Endothelial cell of hepatic sinusoid (primary cell): ENCODE data around the gene IFNE.
"Not testable (repeated sequence)": the region's sequence is repeated elsewhere in the genome, so short reads cannot be mapped to it uniquely, and the experiment has no call there.

Experiments used
- in situ Hi-C: cut with HindIII; loops from 2 replicates; pipeline ENCODE4 v1.10.0; 2017; ENCODE audit warnings: low sequenced_read_pairs

The IFNE gene

DNA sequence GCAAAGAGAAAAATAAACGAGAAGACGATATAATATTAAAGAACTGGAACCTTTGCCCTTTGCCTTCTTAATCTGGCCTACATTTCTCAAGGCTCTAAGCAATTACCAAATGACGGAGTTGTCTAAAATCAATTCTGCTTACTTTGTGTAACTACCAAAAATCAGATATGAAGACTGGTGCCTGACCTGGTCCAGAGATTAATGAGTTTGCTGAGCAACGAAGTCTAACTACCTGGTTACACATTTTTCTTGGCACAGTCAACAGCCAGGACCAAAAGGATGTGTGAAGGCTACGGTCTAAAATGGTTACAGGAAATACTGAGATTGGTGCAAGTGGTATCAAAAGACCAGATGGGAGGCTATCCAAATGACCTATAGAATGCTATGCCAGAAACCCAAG is 17.8 kb upstream of the IFNE start:
- in situ Hi-C loops, result no loop called here

DNA sequence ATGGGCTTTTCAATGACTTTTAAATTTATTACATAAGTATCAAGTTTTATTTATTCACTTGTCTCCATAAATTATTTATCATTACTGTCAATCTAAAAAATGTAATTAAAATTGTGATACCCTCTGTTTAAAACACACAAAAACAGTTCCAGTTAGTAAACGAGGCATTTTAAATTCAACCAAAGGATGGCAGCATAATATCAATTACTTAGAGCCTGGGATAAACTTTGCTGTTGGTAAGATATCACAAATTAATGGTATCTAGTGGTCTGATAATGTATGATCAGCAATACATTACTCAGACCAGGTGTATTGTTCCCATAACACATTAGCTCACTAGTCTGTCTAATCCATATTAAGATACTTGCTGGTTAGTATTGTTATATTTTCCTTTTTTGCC is 9.6 kb upstream of the IFNE start:
- in situ Hi-C loops, result no loop called here

DNA sequence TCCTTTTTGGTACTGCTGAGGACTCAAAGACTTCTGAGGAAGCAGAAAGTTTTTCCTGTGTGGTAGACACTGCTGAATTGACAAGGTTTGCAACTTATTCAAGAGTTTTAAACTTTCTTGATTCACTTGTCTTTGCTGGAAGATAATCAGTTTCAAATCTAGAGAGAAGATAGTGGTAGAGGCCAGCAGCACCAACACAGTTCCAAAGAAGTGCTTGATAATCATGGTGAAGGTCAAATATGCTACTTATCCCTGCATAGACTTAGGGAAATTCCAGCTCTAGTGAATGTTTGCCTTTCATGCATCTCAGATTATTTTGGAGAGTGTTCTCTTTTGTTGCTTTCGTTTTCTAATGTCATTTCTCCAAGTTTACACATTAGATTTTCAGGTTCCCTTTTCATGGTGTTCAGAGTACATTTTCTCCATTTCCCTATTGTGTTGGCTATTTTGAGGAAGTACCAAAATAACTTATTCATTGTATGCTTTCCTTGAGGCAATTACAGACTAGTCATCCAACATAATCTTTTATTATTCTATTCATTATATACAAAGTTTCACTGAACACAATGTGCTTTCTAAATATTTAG is 550 bp downstream of the IFNE start:
- in situ Hi-C loops, result no loop called here

DNA sequence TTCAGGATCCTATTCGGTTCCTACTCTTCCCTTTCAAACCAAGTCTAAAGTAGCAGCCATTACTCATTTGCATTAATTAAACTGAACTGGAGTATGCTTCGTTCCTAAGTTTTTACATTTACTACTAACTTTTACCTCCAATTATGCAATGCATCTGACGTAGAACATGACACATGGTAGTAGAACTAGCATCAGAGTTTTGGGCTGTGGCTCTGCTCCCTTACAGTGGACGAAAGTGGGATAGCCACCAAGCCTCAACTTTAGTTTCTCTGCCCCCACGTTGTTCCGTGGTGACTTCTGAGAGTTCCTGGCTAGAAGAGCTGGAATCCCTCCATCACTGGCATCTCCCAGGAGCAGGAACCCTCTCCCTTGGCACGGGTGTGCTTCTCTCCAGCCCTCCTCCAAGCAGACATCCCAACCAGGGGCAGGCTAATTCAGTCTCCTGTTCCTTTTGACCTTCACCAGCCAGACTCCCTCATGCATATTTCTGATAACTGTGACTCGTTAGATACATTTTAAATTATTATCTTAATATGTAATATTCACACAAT is 2.9 kb downstream of the IFNE start:
- in situ Hi-C loops, result no loop called here

DNA sequence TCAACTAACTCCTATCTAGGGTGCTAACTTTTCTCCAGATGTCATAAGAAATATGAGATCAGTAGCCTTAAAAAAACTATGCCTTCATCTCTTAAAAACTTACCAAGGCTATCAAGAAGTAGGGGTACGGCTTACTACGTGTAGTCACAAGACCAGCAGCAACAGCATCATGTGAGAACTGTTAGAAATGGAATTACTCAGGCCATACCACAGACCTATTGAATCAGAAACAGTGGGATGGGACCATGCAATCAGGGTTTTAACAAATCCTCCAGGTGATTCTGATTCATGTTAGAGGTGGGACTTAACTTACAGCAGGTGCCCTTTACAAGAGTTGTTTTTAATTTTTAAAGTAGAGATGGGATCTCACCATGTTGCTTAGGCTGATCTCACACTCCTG is 4.6 kb downstream of the IFNE start:
- in situ Hi-C loops, result no loop called here

DNA sequence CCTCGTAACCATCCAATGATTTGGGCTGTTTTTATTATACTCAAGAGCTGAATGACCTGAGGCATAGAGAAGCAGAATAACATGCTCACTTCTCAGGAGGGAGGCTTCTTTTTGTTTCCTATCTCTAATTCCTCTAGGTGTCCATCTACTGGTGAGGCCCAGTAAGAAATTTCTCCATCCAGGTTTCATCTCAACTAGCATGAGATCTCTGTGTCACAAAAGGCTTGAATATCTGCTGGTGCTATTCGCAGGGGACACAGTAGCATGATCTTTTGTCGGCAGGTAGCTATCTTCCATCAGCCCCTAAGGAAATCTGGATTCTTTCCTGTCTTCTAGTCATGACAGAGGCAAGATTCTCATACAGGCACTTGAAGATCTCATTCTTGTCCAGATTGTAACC is 8.9 kb downstream of the IFNE start:
- in situ Hi-C loops, result no loop called here

DNA sequence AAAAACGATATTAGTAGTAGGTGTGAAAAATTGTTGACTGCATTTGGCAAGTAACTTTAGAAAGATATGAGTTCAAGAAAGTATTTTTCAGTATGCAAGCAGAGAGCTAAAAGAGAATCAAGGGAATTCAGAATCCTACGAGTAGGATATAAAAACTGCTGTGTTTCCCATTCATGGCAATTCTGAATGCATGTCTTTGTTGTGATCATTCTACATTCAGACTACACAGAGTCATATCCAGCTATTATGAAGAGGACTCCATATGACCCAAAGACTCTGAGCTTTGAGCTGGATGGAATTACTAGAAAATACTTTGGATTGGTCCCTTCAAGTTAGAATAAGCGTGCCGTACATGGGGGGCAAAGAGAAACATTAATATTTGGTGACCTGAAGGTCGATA is 12.0 kb downstream of the IFNE start:
- in situ Hi-C loops, result no loop called here

DNA sequence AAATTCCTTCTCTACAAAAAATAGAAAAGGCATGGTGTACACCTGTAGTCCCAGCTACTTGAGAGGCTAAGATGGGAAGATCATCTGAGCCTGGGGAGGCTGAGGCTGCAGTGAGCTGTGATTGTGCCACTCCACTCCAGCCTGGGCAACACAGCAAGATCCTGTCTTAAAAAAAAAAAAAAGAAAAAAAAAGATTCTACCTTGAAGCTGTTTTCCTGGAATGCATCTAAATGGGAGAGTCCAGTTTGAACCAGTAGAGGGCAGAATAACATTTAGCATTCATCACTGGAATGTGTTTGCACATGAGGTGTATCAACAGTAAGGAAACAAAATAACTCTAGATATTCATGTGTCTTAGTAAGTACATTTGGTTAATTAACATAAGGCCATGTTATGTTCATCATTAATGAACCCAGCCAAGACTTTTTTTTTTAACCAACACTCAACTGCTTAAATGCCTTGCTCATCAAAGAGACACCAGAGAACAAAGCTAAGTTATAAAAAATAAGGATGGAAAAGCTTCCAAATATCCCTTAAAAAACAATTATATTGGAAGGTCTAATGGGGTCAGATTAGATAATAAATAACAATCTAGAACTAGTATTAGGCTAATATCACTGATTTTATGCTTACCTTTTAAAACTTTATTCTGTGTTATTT is 16.1 kb downstream of the IFNE start:
- in situ Hi-C loops, result loop anchor here (5.0 kb wide), 1 partner anchor 321 kb away; no protein-coding TSS in a partner anchor

DNA sequence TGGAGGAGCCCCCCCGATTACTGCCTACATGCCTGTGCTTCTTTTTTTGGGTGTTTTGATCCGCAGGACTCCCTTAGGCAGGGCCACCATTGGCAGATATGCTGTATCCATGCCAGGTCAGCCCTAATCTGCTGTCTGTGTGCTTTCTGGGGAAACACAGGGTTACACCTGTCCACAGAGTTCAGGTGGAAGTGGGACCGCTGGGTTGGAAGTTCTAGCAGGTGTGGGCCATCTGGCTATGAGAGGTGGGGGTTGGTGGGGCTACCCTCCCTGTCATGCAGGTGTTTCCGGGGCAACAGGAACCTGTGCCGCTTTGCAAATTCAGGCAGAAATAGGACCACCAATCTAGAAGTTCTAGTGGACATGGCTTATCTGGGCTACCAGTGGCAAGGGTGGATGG is 17.0 kb downstream of the IFNE start:
- in situ Hi-C loops, result loop anchor here (5.0 kb wide), 1 partner anchor 322 kb away; no protein-coding TSS in a partner anchor

DNA sequence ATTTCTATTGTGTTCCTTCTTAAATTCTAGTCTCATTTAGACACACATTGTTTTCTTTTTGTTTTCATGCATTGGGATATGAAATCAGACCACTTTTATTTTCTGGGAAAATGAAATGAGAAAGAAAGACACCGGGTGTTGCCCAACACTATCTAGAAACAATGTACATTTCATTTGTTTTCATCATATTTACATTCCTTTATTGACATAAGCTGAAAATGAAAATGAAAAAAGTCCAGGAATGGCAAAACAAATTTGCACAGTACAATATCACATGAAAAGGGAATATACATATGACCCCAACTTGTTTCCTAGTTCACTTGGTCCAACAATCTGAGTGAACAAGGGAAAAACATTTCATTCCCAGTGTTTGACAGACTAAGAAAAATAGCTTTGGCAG is 20.7 kb downstream of the IFNE start:
- in situ Hi-C loops, result no loop called here

DNA sequence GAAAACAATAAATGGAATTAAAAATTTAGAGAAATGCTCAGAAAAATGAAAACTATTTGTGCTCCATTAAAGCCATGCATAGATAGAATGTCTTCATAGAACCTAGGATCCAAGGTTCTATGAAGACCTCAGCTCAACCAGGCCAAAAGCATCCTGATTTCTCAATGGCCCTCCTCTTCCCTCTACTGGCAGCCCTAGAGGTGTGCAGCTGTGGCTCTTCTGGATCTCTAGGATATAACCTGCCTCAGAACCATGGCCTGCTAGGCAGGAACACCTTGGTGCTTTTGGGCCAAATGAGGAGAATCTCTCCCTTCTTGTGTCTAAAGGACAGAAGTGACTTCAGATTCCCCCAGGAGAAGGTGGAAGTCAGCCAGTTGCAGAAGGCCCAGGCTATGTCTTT is 26.8 kb downstream of the IFNE start:
- in situ Hi-C loops, result no loop called here

DNA sequence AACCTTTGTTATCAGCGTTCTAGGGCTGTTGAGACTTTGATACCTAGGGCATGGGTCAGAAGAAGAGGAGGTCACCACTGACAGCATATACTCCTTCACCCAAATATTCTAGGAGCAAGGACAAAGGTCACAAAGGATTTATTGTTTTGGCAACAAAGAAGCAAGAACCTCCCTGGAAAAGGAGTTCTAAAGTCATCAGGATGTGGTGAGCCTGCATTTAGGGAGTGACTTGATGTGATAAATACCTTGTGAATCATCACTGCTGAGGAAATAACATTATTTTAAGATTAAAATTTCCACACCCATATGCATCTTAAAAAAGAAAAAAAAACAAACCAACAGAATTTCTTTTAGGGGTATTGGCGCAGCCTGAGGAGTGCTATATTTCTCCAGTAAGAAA is 28.0 kb downstream of the IFNE start:
- in situ Hi-C loops, result no loop called here

DNA sequence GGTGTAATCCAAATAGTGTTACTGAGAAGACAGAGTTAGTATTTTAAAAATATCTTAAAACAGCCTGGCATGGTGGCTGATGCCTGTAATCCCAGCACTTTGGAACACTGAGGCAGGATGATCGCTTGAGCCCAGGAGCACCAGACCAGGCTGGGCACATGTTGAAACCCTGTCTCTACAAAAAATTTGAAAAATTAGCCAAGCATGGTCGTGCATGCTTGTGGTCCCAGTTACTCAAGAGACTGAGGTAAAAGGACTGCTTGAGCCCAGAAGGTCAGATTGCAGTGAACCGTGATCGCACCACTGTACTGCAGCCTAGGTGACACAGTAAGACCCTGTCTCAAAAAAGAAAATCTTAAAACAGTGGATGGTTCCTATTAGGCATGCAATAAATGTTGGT is 29.4 kb downstream of the IFNE start:
- in situ Hi-C loops, result no loop called here

DNA sequence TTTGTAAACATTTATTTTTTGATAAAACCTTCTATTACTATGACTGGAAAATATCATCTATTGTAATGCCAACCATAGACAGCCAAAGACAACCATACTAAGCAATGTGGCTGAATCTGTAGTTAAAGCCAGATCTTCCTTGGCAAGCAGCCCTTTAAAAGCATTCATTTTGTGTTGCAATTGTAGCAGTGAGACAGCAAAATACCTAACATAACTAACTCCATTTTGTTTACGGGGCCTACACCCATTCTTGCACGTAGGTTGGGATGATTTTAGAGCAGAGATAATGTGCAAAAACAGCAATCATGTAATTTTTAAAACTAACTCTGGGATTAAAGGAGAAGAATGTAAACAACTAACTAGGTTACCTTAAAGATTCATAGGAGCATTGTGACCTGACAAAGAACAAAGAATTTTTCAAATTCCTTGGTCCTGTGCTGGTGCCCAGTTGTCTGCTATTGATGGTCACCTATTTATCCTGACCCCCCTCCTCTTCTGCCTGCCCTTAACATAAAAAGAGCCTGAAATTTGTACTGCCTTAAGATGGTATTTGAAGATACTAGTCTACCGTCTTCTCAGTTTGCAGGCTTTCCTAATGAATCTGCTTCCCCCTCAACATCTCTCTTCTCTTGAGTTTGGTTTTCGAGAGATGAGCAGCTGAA is 31.2 kb downstream of the IFNE start:
- in situ Hi-C loops, result no loop called here

DNA sequence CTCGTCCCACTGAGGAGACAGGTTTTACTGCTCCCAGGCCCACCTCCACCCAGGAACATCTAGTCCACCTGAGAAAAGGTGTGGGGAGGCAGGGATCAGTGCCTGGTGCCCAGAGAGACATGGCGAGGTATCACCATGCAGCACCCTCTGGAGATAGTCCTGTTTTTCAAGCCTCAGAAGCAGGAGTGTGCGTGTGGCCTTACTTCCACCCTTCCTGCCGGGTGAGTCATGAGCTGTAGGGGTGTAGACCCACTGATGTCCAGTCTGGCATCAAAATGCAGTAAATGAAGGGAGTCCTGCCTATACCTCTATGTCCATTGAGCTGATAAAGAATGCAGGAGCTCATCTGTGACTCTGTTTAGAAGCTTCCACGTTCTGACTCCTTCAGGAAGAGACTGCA is 32.8 kb downstream of the IFNE start:
- in situ Hi-C loops, result not testable (repeated sequence)

DNA sequence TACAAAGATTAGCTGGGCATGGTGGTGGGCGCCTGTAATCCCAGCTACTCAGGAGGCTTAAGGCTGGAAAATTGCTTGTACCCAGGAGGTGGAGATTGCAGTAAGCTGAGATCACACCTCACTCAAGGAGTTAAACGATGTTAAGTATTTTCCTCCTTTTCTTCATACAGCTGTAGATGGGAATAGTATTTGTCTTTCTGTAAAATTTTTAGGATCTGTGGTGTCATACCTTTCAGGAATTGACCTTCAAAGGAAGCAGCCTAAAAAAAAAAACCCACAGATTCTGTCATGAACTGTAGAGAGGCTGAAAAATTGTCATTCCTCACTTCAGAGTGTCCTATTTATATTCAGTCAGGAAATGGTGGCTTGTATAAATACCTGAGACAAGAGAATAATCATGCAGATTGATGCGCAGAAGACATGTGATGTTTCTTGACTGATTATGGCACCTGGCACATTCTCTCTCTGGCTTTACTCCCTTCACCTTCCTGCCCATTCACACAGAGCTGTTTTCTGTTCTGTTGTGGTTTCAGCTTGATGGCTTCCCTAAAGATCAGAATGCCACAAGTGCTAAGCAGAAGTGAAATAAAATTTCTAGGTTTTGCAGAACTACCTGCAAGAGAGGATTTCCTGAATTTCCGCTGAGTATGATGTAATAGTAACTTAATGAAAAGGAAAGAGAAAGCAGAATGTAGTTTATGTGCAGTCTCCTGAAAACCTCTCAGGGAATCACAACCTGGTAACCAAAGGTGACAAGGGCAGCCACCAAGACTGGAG is 38.1 kb downstream of the IFNE start:
- in situ Hi-C loops, result no loop called here

DNA sequence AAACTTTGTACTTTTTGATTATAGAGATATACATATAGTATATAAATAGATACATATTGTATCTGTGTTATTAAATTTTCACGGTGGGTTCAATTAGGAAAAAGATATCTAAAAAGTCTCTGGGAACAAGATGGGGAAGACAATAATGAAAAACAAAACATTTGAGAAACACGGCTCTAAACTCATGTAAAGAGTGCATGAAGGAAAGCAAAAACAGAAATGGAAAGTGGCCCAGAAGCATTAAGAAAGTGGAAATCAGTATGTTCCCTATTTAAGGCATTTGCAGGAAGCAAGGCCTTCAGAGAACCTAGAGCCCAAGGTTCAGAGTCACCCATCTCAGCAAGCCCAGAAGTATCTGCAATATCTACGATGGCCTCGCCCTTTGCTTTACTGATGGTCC is 42.0 kb downstream of the IFNE start, which contains the start of gene IFNA1:
IFNA1 (plus strand) TSS at position 301 of the 400 bp plus-strand sequence; CDS start at position 370, 69 bp downstream.
- in situ Hi-C loops, result no loop called here

DNA sequence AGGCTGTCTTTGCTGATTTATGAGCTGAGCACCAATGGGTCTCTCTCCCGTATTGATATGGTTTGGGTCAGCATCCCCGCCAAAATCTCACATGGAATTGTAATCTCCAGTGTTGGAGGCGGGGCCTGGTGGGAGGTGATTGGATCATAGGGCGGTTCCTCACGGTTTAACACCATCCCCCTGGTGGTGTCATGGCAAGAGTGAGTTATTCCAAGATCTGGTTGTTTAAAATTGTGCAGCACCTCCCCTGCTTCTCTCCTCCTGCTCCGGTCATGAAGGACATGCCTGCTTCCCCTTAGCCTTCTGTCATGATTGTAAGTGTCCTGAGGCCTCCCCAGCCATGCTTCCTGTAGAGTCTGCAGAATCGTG is 47.1 kb downstream of the IFNE start:
- in situ Hi-C loops, result loop anchor here (5.0 kb wide), 1 partner anchor 93 kb away; no protein-coding TSS in a partner anchor

DNA sequence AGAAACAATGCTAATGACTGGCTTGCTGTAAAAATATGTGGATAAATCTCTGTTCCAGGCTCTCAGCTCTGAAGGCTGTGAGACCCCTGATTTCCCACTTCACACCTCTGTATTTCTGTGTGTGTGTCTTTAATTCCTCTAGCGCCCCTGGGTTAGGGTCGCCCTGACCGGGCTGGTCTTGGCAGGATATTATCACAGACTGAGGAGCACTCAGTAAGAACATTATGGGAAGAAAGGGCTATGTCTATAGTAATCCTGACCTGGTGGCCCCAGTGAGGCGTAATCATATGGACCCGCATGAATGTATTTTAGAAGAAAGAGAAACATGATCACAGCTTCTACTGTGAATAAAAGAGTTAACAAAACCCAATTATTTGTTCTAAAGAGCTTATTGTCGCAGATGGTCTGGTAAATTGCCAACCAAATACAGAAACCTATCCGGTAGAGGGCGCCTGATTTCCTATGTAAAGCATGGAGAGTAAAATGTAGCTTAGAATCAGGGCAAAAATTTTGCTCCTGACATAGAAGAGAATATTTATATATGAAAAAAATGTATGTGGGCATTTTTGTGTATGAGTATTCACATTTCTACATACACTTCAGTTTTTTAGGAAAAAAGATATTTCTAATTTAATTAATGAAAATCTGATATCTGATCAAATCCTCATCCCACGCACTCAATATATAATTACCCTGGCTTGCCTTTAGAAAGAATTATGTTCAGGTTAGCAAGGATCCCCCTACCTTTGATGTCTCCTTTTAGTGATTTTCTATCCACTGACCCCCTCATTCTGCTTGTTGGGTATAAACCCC is 47.7 kb downstream of the IFNE start:
- in situ Hi-C loops, result loop anchor here (5.0 kb wide), 1 partner anchor 92 kb away; no protein-coding TSS in a partner anchor

DNA sequence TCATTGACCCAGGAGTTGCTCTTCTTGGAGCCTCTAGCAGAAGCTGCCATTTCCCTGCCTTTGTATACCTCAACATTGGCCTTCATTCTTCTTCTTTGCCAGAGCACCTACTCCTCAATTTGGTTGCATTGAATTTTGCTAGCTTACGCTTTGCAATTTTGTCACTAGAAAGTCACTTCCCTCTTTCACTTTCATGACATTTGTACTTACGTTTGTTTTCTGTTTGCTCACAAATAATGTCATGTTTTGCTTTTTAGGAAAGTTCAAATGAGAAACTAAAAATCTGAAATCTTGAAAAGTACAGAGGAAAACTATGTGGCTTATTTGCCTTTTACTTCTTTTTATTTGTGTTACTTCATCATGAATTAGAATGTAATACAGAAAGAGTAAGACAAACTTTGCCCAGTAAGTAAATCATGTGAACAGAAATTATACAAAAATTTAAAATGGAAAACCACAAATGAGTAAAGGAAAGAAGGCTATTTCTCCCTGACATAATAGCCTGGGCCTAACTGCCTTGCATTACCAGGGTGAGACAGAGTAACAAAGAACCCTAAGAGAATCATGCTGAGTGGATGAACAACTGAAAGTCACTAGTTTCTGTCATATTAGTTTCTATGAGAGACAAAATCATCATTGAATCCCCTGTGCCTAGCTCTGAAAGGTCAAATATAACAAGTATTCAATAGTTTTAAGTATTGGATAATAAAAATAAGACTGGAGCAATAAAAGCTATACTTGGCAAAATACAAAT is 49.3 kb downstream of the IFNE start:
- in situ Hi-C loops, result no loop called here
